ENCODE data around the gene SLC4A9. TPM values are rescaled to one million over a fixed set of nuclear protein-coding genes. Genes with fewer than 3 reads are reported as not detected.

The SLC4A9 gene
- total and polyA plus RNA-seq, 2 experiments from 2014 or later, result 0.07 to 0.53 TPM

- peak; percentile 71 for DNase-seq (ENCODE audit: low spot score)
These were observed 14.1 kb upstream of the SLC4A9 start for GRCh38 chr5:140345919-140346347.

GRCh38 chr5:140346348-140347221, 13.4 kb upstream of the SLC4A9 start, which contains the start of gene HBEGF:
Gene HBEGF (minus strand): TSS chr5:140346603. CDS start chr5:140346328, 275 bp downstream.
- TF ChIP-seq CTCF (IDR thresholded peaks at IDR 0.05; ENCODE audit: poor library complexity), result peak; percentile 48
- TF ChIP-seq EZH2phosphoT487 (IDR thresholded peaks at IDR 0.05; ENCODE audit: low read depth, severe bottlenecking, unreplicated experiment), result no peak
- TF ChIP-seq EZH2 (IDR thresholded peaks at IDR 0.05; ENCODE audit: borderline replicate concordance), result no peak
- Histone ChIP-seq H3K27me3 (no peaks in the 10 kb centered on the region), H3K27ac (peak within 1 kb of the TSS; percentile 51), H3K79me2 (no peaks in the 10 kb centered on the region), H3K4me1 (ENCODE audit: insufficient read depth) (peaks cover 12% of the 10 kb centered on the region), H3K36me3 (replicated peaks; ENCODE audit: insufficient read depth, low read depth) (no peaks in the 10 kb centered on the region), H2AFZ (peak within 1 kb of the TSS; percentile 90), H3K4me3 (peak within 1 kb of the TSS; percentile 98), H3K9me2 (replicated peaks; ENCODE audit: insufficient read depth) (no peaks in the 10 kb centered on the region), H4K20me1 (ENCODE audit: insufficient read depth, poor library complexity, severe bottlenecking) (no peaks in the 10 kb centered on the region), H3K9me3 (ENCODE audit: low read depth) (no peaks in the 10 kb centered on the region), H3K4me2 (peak within 1 kb of the TSS; percentile 98)
- peak; percentile 92 for DNase-seq (ENCODE audit: low spot score)
- WGBS (ENCODE audit: low lambda C conversion rate, missing lambda C conversion rate), result 3% methylated on average over 35 of the region's 72 CpGs

More at GRCh38 chr5:140345919-140346347, 14.1 kb upstream of the SLC4A9 start:
- Histone ChIP-seq H3K36me3 (replicated peaks; ENCODE audit: insufficient read depth, low read depth) (no peaks in the 10 kb centered on the region), H3K27me3 (no peaks in the 10 kb centered on the region), H3K9me2 (replicated peaks; ENCODE audit: insufficient read depth) (no peaks in the 10 kb centered on the region), H3K9me3 (ENCODE audit: low read depth) (no peaks in the 10 kb centered on the region), H3K4me3 (peak overlapping the region; percentile 98), H3K79me2 (no peaks in the 10 kb centered on the region), H2AFZ (peak overlapping the region; percentile 90), H3K27ac (peak overlapping the region; percentile 51), H3K4me2 (peak overlapping the region; percentile 98), H4K20me1 (ENCODE audit: insufficient read depth, poor library complexity, severe bottlenecking) (no peaks in the 10 kb centered on the region), H3K4me1 (ENCODE audit: insufficient read depth) (peaks cover 12% of the 10 kb centered on the region)
- WGBS (ENCODE audit: low lambda C conversion rate, missing lambda C conversion rate), result 3% methylated on average over 30 of the region's 35 CpGs
- TF ChIP-seq CTCF (IDR thresholded peaks at IDR 0.05; ENCODE audit: poor library complexity) (peak; percentile 40), EZH2phosphoT487 (IDR thresholded peaks at IDR 0.05; ENCODE audit: low read depth, severe bottlenecking, unreplicated experiment) (no peak)

GRCh38 chr5:140347360-140347759, 12.6 kb upstream of the SLC4A9 start:
- Histone ChIP-seq H3K4me1 (ENCODE audit: insufficient read depth) (peaks cover 12% of the 10 kb centered on the region), H4K20me1 (ENCODE audit: insufficient read depth, poor library complexity, severe bottlenecking) (no peaks in the 10 kb centered on the region), H3K36me3 (replicated peaks; ENCODE audit: insufficient read depth, low read depth) (no peaks in the 10 kb centered on the region), H3K4me2 (peak overlapping the region; percentile 98), H3K27ac (no peak overlapping the region), H3K27me3 (no peaks in the 10 kb centered on the region), H3K9me2 (replicated peaks; ENCODE audit: insufficient read depth) (no peaks in the 10 kb centered on the region), H2AFZ (no peak overlapping the region), H3K79me2 (no peaks in the 10 kb centered on the region), H3K9me3 (ENCODE audit: low read depth) (no peaks in the 10 kb centered on the region), H3K4me3 (no peak overlapping the region)
- DNase-seq (ENCODE audit: low spot score), result no peak
- 86% methylated on average over 2 of the region's 2 CpGs for WGBS (ENCODE audit: low lambda C conversion rate, missing lambda C conversion rate)
- no peak for TF ChIP-seq EZH2phosphoT487 (IDR thresholded peaks at IDR 0.05; ENCODE audit: low read depth, severe bottlenecking, unreplicated experiment)
- no peak for TF ChIP-seq EZH2 (IDR thresholded peaks at IDR 0.05; ENCODE audit: borderline replicate concordance)
- TF ChIP-seq CTCF (IDR thresholded peaks at IDR 0.05; ENCODE audit: poor library complexity), result no peak

Measured in hepatocyte (in vitro differentiated cells).